Trophoblast cell (in vitro differentiated cells and primary cell): ENCODE data around the gene TGFBR1.

Experiments
- DNase-seq, 2 donors: peaks; one replicate each; pipeline ENCODE4 v3.0.0-alpha.2; 2016
- H2AFZ ChIP-seq: 2 replicates; pipeline ENCODE4 v1.6.1; 2013; ENCODE audit warnings: low read length, moderate library complexity, mild to moderate bottlenecking; ENCODE audit not compliant: insufficient read depth, poor library complexity
- H2AK5ac ChIP-seq: 2 replicates; pipeline ENCODE4 v1.6.1; 2013; ENCODE audit warnings: mild to moderate bottlenecking, low read length
- H2BK120ac ChIP-seq: 2 replicates; pipeline ENCODE4 v1.6.1; 2013; ENCODE audit warnings: low read length, mild to moderate bottlenecking, moderate library complexity; ENCODE audit not compliant: insufficient read depth, poor library complexity
- H2BK12ac ChIP-seq: 2 replicates; pipeline ENCODE4 v1.6.1; 2013; ENCODE audit warnings: mild to moderate bottlenecking, low read length, moderate library complexity
- H2BK5ac ChIP-seq: 2 replicates; pipeline ENCODE4 v1.6.1; 2013; ENCODE audit warnings: low read length, low read depth, moderate library complexity, mild to moderate bottlenecking; ENCODE audit not compliant: poor library complexity
- H3K14ac ChIP-seq: 2 replicates; pipeline ENCODE4 v1.6.1; 2013; ENCODE audit warnings: mild to moderate bottlenecking, low read length
- H3K18ac ChIP-seq: 2 replicates; pipeline ENCODE4 v1.6.1; 2013; ENCODE audit warnings: mild to moderate bottlenecking, low read length
- H3K23ac ChIP-seq: 2 replicates; pipeline ENCODE4 v1.6.1; 2013; ENCODE audit warnings: low read length
- H3K27ac ChIP-seq: 2 replicates; pipeline ENCODE4 v1.5.1; 2013; ENCODE audit warnings: low read depth, mild to moderate bottlenecking, inconsistent platforms, low read length, moderate library complexity
- H3K27me3 ChIP-seq: 2 replicates; pipeline ENCODE4 v1.6.1; 2013; ENCODE audit warnings: inconsistent platforms, mild to moderate bottlenecking, low read length, moderate library complexity; ENCODE audit not compliant: insufficient read depth
- H3K36me3 ChIP-seq, 2 experiments: 1 replicate in 1 of 2; 2 replicates in 1 of 2; pipeline ENCODE4 v1.6.1; 2013; ENCODE audit warnings: low read length in 2 of 2, mild to moderate bottlenecking in 2 of 2, moderate library complexity in 1 of 2; ENCODE audit not compliant: insufficient read depth in 2 of 2, control insufficient read depth in 1 of 2
- H3K4ac ChIP-seq: 2 replicates; pipeline ENCODE4 v1.6.1; 2013; ENCODE audit warnings: low read depth, mild to moderate bottlenecking, low read length, moderate library complexity
- H3K4me1 ChIP-seq, 2 experiments: 1 replicate in 1 of 2; 2 replicates in 1 of 2; pipeline ENCODE4 v1.6.1; 2013; ENCODE audit warnings: low read length in 2 of 2, mild to moderate bottlenecking in 2 of 2, moderate library complexity in 1 of 2; ENCODE audit not compliant: insufficient read depth in 2 of 2, control insufficient read depth in 1 of 2
- H3K4me2 ChIP-seq: 2 replicates; pipeline ENCODE4 v1.6.1; 2013; ENCODE audit warnings: inconsistent platforms, mild to moderate bottlenecking, low read length, moderate library complexity
- H3K4me3 ChIP-seq: 2 replicates; pipeline ENCODE4 v1.5.1; 2013; ENCODE audit warnings: mild to moderate bottlenecking, low read depth, low read length, inconsistent platforms
- H3K79me1 ChIP-seq: one replicate; pipeline ENCODE4 v1.6.1; 2013; ENCODE audit warnings: low read length
- H3K79me2 ChIP-seq: 2 replicates; pipeline ENCODE4 v1.6.1; 2013; ENCODE audit warnings: low read length, mild to moderate bottlenecking; ENCODE audit not compliant: control insufficient read depth, insufficient read depth, poor library complexity
- H3K9ac ChIP-seq: 2 replicates; pipeline ENCODE4 v1.6.1; 2013; ENCODE audit warnings: mild to moderate bottlenecking, low read length
- H3K9me3 ChIP-seq: 2 replicates; pipeline ENCODE4 v1.6.1; 2013; ENCODE audit warnings: low read depth, mild to moderate bottlenecking, control low read depth, inconsistent platforms, low read length; ENCODE audit not compliant: insufficient read depth
- H4K12ac ChIP-seq: 2 replicates; pipeline ENCODE4 v1.6.1; 2013; ENCODE audit warnings: low read depth, mild to moderate bottlenecking, low read length, moderate library complexity
- H4K8ac ChIP-seq: 2 replicates; pipeline ENCODE4 v1.6.1; 2013; ENCODE audit warnings: low read depth, mild to moderate bottlenecking, low read length, moderate library complexity
- H4K91ac ChIP-seq: one replicate; pipeline ENCODE4 v1.6.1; 2013; ENCODE audit warnings: low read depth, mild to moderate bottlenecking, low read length, moderate library complexity
- WGBS: extraction: QIAGEN DNeasy Blood & Tissue Kit; methylation state at CpG from one replicate; pipeline ENCODE4 v1.1.7; 2013; ENCODE audit warnings: missing lambda C conversion rate; ENCODE audit not compliant: insufficient read length, insufficient coverage; ENCODE audit errors: extremely low coverage; 5-methylcytosine and 5-hydroxymethylcytosine counted together

Gene TGFBR1

GRCh38 chr9:99180199-99180598 lies 75.3 kb downstream of the TGFBR1 start:
- no CpG with 5 or more reads among the region's 1 CpG for WGBS
- no peak overlapping the region for H3K9ac ChIP-seq

DNA sequence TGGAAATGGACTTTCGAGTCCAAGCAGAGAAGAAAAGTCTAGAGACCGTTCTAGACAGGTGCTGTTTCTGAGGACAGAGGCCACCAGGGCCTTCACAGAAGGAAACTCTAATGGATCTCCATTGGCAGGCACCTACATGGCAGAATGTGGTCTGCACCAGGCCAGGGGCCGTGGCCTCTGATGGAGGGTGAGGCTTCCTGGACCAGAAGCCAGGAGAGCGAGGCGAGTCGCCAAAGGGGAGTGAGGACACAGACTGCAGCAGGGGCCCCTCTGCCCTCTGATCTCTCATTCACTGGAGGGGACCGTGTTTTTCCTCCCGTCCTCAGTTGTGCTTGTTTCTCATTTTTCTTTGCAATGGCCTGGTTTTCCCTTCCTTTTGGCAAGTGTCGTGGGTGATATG lies 75.7 kb downstream of the TGFBR1 start:
- Histone ChIP-seq H2AFZ (no peak overlapping the region), H3K14ac (no peak overlapping the region), H2AK5ac (no peak overlapping the region), H4K12ac (no peak overlapping the region), H3K4me1 (no peaks in the 10 kb centered on the region), H4K91ac (no peak overlapping the region), H3K23ac (no peak overlapping the region), H2BK5ac (no peak overlapping the region), H4K8ac (no peak overlapping the region), H3K4me2 (no peak overlapping the region), H3K18ac (no peak overlapping the region), H3K79me1 (no peaks in the 10 kb centered on the region), H3K9me3 (peaks cover 1% of the 10 kb centered on the region), H2BK120ac (no peak overlapping the region), H3K27ac (no peak overlapping the region), H3K36me3 (no peaks in the 10 kb centered on the region), H3K27me3 (no peaks in the 10 kb centered on the region), H3K9ac (no peak overlapping the region), H3K4me3 (no peak overlapping the region), H3K79me2 (no peaks in the 10 kb centered on the region), H3K4ac (no peak overlapping the region), H2BK12ac (no peak overlapping the region)
- no peak for DNase-seq
- WGBS: no CpG with 5 or more reads among the region's 9 CpGs

More at GRCh38 chr9:99180199-99180598, 75.3 kb downstream of the TGFBR1 start:
- no peak overlapping the region for H4K91ac ChIP-seq
- H2AK5ac ChIP-seq: no peak overlapping the region
- H2BK12ac ChIP-seq: no peak overlapping the region
- H2BK120ac ChIP-seq: no peak overlapping the region
- H4K8ac ChIP-seq: no peak overlapping the region
- peaks cover 1% of the 10 kb centered on the region for H3K9me3 ChIP-seq
- no peak overlapping the region for H3K14ac ChIP-seq
- H3K27me3 ChIP-seq: no peaks in the 10 kb centered on the region
- no peak overlapping the region for H2AFZ ChIP-seq
- no peak overlapping the region for H4K12ac ChIP-seq
- no peak overlapping the region for H3K23ac ChIP-seq
- no peak overlapping the region for H2BK5ac ChIP-seq
- no peaks in the 10 kb centered on the region for H3K36me3 ChIP-seq
- H3K18ac ChIP-seq: no peak overlapping the region
- no peak for DNase-seq
- H3K4ac ChIP-seq: no peak overlapping the region
- no peaks in the 10 kb centered on the region for H3K4me1 ChIP-seq
- H3K27ac ChIP-seq: no peak overlapping the region
- H3K4me3 ChIP-seq: no peak overlapping the region
- H3K79me1 ChIP-seq: no peaks in the 10 kb centered on the region
- H3K4me2 ChIP-seq: no peak overlapping the region
- no peaks in the 10 kb centered on the region for H3K79me2 ChIP-seq

DNA sequence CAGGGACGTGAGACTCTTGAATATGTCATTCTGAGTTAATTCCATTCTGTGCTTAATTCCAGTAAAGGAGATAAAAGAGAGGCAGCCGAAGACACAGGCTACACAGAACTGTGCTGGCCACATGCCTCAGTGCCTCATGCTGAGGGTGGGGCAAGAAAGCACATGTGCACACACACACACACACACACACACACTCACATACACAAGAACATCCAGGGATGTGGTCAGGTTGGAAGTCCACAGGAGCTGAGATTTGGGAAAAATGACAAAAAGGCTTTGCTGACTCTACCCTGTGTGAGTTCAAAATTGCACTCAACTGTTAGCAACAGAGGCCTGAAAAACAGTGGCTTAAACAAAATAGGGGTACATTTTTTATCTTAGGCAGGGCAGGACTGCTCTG lies 76.3 kb downstream of the TGFBR1 start:
- H3K9ac ChIP-seq: no peak overlapping the region
- no peak overlapping the region for H2BK120ac ChIP-seq
- H4K12ac ChIP-seq: no peak overlapping the region
- no peak overlapping the region for H3K14ac ChIP-seq
- no peak overlapping the region for H3K18ac ChIP-seq
- no peak overlapping the region for H2AFZ ChIP-seq
- no peak overlapping the region for H2BK12ac ChIP-seq
- peaks cover 1% of the 10 kb centered on the region for H3K9me3 ChIP-seq
- H3K79me1 ChIP-seq: no peaks in the 10 kb centered on the region
- no peak overlapping the region for H3K4me3 ChIP-seq
- WGBS: no CpG with 5 or more reads among the region's 2 CpGs
- no peak for DNase-seq
- H4K91ac ChIP-seq: no peak overlapping the region
- H3K27me3 ChIP-seq: no peaks in the 10 kb centered on the region
- no peak overlapping the region for H4K8ac ChIP-seq
- H3K4ac ChIP-seq: no peak overlapping the region
- no peaks in the 10 kb centered on the region for H3K36me3 ChIP-seq
- H3K4me1 ChIP-seq: no peaks in the 10 kb centered on the region
- no peaks in the 10 kb centered on the region for H3K79me2 ChIP-seq
- H2AK5ac ChIP-seq: no peak overlapping the region
- H2BK5ac ChIP-seq: no peak overlapping the region
- H3K4me2 ChIP-seq: no peak overlapping the region
- no peak overlapping the region for H3K27ac ChIP-seq
- no peak overlapping the region for H3K23ac ChIP-seq

DNA sequence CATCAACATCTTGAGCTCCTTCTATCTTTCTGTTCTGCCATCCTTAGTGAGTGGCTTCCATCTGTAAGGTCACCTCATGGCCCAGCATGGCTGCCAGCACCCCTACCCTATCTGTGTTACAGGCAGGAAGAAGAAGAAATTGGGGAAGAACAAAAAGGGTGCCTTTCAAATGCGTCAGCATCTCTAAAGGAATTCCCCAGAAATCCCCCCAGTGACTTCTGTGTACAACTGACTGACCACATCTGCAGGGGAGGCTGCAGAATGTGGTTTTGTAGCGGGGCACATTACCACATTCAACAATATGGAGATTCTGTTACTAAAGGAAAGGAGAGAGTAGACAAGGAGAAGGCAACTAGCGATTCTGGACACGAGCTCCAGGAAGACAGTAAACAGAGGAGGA lies 76.7 kb downstream of the TGFBR1 start:
- H2BK12ac ChIP-seq: no peak overlapping the region
- no peak overlapping the region for H3K4ac ChIP-seq
- no peak overlapping the region for H3K23ac ChIP-seq
- H3K27ac ChIP-seq: no peak overlapping the region
- no peaks in the 10 kb centered on the region for H3K79me2 ChIP-seq
- H4K8ac ChIP-seq: no peak overlapping the region
- H3K9me3 ChIP-seq: peaks cover 1% of the 10 kb centered on the region
- H2BK120ac ChIP-seq: no peak overlapping the region
- H4K12ac ChIP-seq: no peak overlapping the region
- H3K4me1 ChIP-seq: no peaks in the 10 kb centered on the region
- H4K91ac ChIP-seq: no peak overlapping the region
- H3K79me1 ChIP-seq: no peaks in the 10 kb centered on the region
- no peak overlapping the region for H3K4me3 ChIP-seq
- no peak overlapping the region for H3K9ac ChIP-seq
- H3K36me3 ChIP-seq: no peaks in the 10 kb centered on the region
- WGBS: no CpG with 5 or more reads among the region's 4 CpGs
- no peak overlapping the region for H3K4me2 ChIP-seq
- H3K27me3 ChIP-seq: no peaks in the 10 kb centered on the region
- peak; percentile 20 to 34 for DNase-seq
- H2AK5ac ChIP-seq: no peak overlapping the region
- no peak overlapping the region for H3K18ac ChIP-seq
- no peak overlapping the region for H2BK5ac ChIP-seq
- no peak overlapping the region for H2AFZ ChIP-seq
- H3K14ac ChIP-seq: no peak overlapping the region
